CD4-positive, alpha-beta T cell (primary cell): ENCODE data around the gene KIAA0040. TPM values are rescaled to one million over a fixed set of nuclear protein-coding genes. Genes with fewer than 3 reads are reported as not detected.

Experiments
- ATAC-seq: fragments of 200-7000 bp; cut with Tn5 transposase; one replicate; pipeline ENCODE4 v1.10.0; 2022; ENCODE audit warnings: mild to moderate bottlenecking; ENCODE audit not compliant: poor library complexity
- CTCF ChIA-PET: fragments of 350-600 bp; sonication (Branson Sonifier 250); formaldehyde crosslinking; loops from one replicate; lab custom pipeline; 2021; ENCODE audit warnings: antibody characterized with exemption, inconsistent platforms; lab: Charles Lee
- POLR2A ChIA-PET: fragments of 350-600 bp; sonication (Branson Sonifier 250); formaldehyde crosslinking; loops from one replicate; lab custom pipeline; 2021; ENCODE audit warnings: antibody characterized with exemption, inconsistent platforms; lab: Charles Lee
- DNase-seq, 14 experiments: peaks; one replicate each; pipeline ENCODE4 v3.0.0-alpha.2; 2013 to 2020; ENCODE audit warnings: mixed read lengths in 2 of 14
- H3K27ac ChIP-seq, 2 donors: one replicate each; pipeline versions ENCODE4 v1.5.1 to v1.7.0; 2013; ENCODE audit warnings: low read length in 2 of 2, low read depth in 1 of 2, mild to moderate bottlenecking in 1 of 2
- H3K27me3 ChIP-seq, 2 experiments: 1 replicate in 1 of 2; 2 replicates in 1 of 2; pipeline versions ENCODE4 v1.6.1 to v1.7.0; 2013; ENCODE audit warnings: low read length in 2 of 2, control low read depth in 1 of 2, mild to moderate bottlenecking in 1 of 2, moderate library complexity in 1 of 2; ENCODE audit not compliant: insufficient read depth in 2 of 2, control insufficient read depth in 1 of 2
- H3K36me3 ChIP-seq: one replicate; pipeline ENCODE4 v1.6.1; 2013; ENCODE audit warnings: low read length, control low read depth; ENCODE audit not compliant: insufficient read depth
- H3K4me1 ChIP-seq: one replicate; pipeline ENCODE4 v1.6.1; 2013; ENCODE audit warnings: low read length, control low read depth; ENCODE audit not compliant: insufficient read depth
- H3K4me3 ChIP-seq: one replicate; pipeline ENCODE4 v1.5.1; 2013; ENCODE audit warnings: mild to moderate bottlenecking, low read length, moderate library complexity
- H3K9me3 ChIP-seq, 2 experiments: 1 replicate in 1 of 2; 2 replicates in 1 of 2; pipeline versions ENCODE4 v1.6.1 to v1.7.0; 2013; ENCODE audit warnings: low read length in 2 of 2, mild to moderate bottlenecking in 2 of 2, control low read depth in 1 of 2, moderate library complexity in 1 of 2; ENCODE audit not compliant: control insufficient read depth in 1 of 2, insufficient read depth in 1 of 2
- H3K27ac Mint-ChIP-seq: one replicate; pipeline ENCODE4 v1.8.0; 2020; ENCODE audit warnings: mixed read lengths
- H3K27me3 Mint-ChIP-seq: one replicate; pipeline ENCODE4 v1.8.0; 2021; ENCODE audit warnings: mixed read lengths
- H3K36me3 Mint-ChIP-seq: one replicate; pipeline ENCODE4 v1.8.0; 2021; ENCODE audit warnings: low read depth, mixed read lengths
- H3K4me1 Mint-ChIP-seq: one replicate; pipeline ENCODE4 v1.8.0; 2021; ENCODE audit warnings: low read depth, mixed read lengths
- H3K4me3 Mint-ChIP-seq: one replicate; pipeline ENCODE4 v1.8.0; 2020; ENCODE audit warnings: mild to moderate bottlenecking, mixed read lengths
- H3K9me3 Mint-ChIP-seq: one replicate; pipeline ENCODE4 v1.8.0; 2020; ENCODE audit warnings: mixed read lengths
- intact Hi-C, 2 experiments: fragments of 100-400 bp; cut with DNase I in 1 of 2; cut with micrococcal nuclease in 1 of 2; formaldehyde crosslinking; loops; one replicate each; pipeline versions ENCODE4 v1.15.1 to v1.9.0; 2023 to 2025; cut with DNase I, micrococcal nuclease
- total RNA-seq, 174 experiments: library from RNA in 2 of 174; stranded (reverse) in 2 of 174; gene quantifications; one replicate each; pipeline ENCODE4 v1.2.3 and lab custom pipeline; 2021 to 2026
- TF ChIP-seq, protein P1 (sequence below): fragments of 200-600 bp; IDR thresholded peaks from one replicate; pipeline ENCODE4 v1.8.0; 2022; ENCODE audit warnings: antibody characterized with exemption, mild to moderate bottlenecking

Gene KIAA0040
- total RNA-seq, 2 experiments from 2014 or later: 13.5 to 14.5 TPM

GRCh38 chr1:175131095-175131494 lies 61.5 kb downstream of the KIAA0040 start:
- TF ChIP-seq, protein P1, sequence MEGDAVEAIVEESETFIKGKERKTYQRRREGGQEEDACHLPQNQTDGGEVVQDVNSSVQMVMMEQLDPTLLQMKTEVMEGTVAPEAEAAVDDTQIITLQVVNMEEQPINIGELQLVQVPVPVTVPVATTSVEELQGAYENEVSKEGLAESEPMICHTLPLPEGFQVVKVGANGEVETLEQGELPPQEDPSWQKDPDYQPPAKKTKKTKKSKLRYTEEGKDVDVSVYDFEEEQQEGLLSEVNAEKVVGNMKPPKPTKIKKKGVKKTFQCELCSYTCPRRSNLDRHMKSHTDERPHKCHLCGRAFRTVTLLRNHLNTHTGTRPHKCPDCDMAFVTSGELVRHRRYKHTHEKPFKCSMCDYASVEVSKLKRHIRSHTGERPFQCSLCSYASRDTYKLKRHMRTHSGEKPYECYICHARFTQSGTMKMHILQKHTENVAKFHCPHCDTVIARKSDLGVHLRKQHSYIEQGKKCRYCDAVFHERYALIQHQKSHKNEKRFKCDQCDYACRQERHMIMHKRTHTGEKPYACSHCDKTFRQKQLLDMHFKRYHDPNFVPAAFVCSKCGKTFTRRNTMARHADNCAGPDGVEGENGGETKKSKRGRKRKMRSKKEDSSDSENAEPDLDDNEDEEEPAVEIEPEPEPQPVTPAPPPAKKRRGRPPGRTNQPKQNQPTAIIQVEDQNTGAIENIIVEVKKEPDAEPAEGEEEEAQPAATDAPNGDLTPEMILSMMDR: no peak
- ATAC-seq: no peak
- H3K27ac ChIP-seq: no peak overlapping the region
- Mint-ChIP-seq H3K4me3 (no peak overlapping the region), H3K9me3 (no peaks in the 10 kb centered on the region), H3K36me3 (no peaks in the 10 kb centered on the region), H3K27me3 (peaks cover 17% of the 10 kb centered on the region), H3K27ac (no peak overlapping the region), H3K4me1 (no peaks in the 10 kb centered on the region)
- DNase-seq: no peak
- H3K4me1 ChIP-seq: peaks cover 2% of the 10 kb centered on the region
- ChIA-PET POLR2A (no interaction called here), CTCF (no interaction called here)
- H3K4me3 ChIP-seq: no peak overlapping the region
- intact Hi-C loops: no loop called here
- peaks cover 4 to 5% of the 10 kb centered on the region in 2 experiments for H3K27me3 ChIP-seq
- no peaks in the 10 kb centered on the region for H3K9me3 ChIP-seq
- no peaks in the 10 kb centered on the region for H3K36me3 ChIP-seq

GRCh38 chr1:175130649-175131045 lies 61.9 kb downstream of the KIAA0040 start:
- TF ChIP-seq, protein P1: no peak
- Histone ChIP-seq H3K9me3 (no peaks in the 10 kb centered on the region), H3K4me1 (peaks cover 2% of the 10 kb centered on the region), H3K27me3 (peaks cover 2 to 4% of the 10 kb centered on the region in 2 experiments), H3K27ac (no peak overlapping the region), H3K4me3 (no peak overlapping the region), H3K36me3 (no peaks in the 10 kb centered on the region)
- Mint-ChIP-seq H3K4me3 (no peak overlapping the region), H3K9me3 (no peaks in the 10 kb centered on the region), H3K27me3 (peaks cover 12% of the 10 kb centered on the region), H3K27ac (no peak overlapping the region), H3K36me3 (no peaks in the 10 kb centered on the region), H3K4me1 (no peaks in the 10 kb centered on the region)
- DNase-seq (no peak), ATAC-seq (no peak)
- POLR2A ChIA-PET: no interaction called here
- CTCF ChIA-PET: no interaction called here
- intact Hi-C loops: no loop called here

DNA sequence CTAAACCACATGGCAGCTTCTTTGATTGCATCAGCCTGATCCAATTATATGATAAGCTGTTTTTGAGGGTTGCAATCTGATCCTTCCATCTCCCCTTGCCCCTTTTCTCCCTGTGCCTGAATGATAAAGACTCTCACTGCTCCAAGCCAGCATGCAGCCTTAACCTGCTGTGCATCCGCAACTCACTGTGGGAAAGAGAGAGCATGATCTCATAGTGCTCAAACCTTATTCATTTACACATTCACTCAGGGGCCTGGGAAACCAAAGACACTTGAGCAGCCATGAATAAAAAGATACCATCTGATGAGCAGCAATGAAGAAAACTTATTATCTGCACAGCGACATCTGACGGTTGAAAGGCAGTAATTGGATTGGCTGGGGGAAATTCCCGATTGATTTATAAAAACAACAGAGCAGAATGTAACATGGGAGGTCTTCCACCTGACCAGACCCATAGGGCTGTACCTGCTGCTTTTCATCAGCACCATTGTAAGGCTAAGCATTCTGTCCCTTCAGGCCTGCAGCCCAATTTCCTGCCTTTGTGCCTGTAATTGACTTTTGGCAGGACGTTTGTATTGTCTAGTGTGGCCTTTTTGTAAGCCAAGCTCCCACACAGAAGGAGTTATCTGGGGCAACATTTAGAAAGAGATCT lies 62.5 kb downstream of the KIAA0040 start:
- H3K27me3 ChIP-seq: peaks cover 0 to 2% of the 10 kb centered on the region in 2 experiments
- intact Hi-C loops: loop anchor here in 1 of 2 experiments (10.0 kb wide), 2 partner anchors 245 to 875 kb away; no protein-coding TSS in a partner anchor
- TF ChIP-seq, protein P1: no peak
- H3K27ac ChIP-seq: no peak overlapping the region
- Mint-ChIP-seq H3K4me3 (no peak overlapping the region), H3K27ac (no peak overlapping the region), H3K27me3 (peaks cover 11% of the 10 kb centered on the region), H3K36me3 (no peaks in the 10 kb centered on the region), H3K4me1 (no peaks in the 10 kb centered on the region), H3K9me3 (no peaks in the 10 kb centered on the region)
- DNase-seq (no peak), ATAC-seq (no peak)
- CTCF ChIA-PET: no interaction called here
- H3K4me3 ChIP-seq: no peak overlapping the region
- no peaks in the 10 kb centered on the region for H3K9me3 ChIP-seq
- H3K36me3 ChIP-seq: no peaks in the 10 kb centered on the region
- peaks cover 2% of the 10 kb centered on the region for H3K4me1 ChIP-seq
- POLR2A ChIA-PET: no interaction called here
